ENCODE data around the gene CEP170B.

The CEP170B gene

DNA sequence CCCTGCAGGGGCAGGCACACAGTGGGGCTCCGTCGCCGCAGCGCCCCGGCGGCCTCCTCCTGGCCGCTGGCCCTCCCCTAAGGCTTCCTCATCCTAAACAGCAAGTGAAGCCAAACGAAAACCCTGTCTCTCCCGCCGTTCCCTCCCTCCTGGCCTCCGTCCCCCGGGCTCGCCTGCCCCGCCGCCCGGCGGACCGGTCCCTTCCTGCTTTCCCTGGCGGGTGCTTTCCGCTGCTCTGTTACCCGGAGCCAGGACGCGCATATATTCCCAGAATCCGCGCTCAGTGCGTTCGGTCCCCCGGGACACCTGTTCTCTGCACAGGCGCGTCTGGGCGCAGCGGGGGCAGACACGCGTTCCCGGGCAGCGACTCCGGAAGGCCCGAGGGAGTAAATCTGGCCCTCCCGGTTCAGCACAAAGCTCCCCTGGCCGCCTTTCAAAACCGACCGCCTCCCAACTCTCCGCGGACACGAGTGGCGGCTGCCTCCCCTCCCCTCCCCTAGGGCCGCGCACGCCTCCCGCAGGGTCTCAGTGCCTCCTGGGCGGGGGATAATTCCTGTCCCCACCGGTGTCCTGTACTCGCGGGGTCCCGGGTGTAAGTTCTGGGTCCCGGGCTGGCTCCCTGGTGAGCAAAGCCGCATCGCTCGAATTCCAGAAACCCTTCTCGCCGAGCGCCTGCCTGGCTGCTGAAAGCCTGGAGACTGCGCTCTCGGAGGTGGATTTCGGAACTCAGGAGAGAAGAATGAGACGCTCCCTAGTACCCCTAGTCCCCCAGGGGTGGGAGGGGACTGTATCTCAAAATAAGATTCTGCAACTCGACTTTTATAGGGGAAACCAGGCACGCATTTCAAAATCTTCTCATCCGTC is 21.4 kb upstream of the CEP170B start:
- no peak overlapping the region for H3K4me3 ChIP-seq (replicated peaks; ENCODE audit: insufficient read depth, low read length)
- no peak for TF ChIP-seq SPI1 (IDR thresholded peaks at IDR 0.05; ENCODE audit: borderline replicate concordance, low read depth)
- TF ChIP-seq GABPA (IDR thresholded peaks at IDR 0.05; ENCODE audit: low read depth) = no peak
- TF ChIP-seq POLR2AphosphoS5 (IDR thresholded peaks at IDR 0.05; ENCODE audit: low read depth) = no peak
- TF ChIP-seq, protein P1, sequence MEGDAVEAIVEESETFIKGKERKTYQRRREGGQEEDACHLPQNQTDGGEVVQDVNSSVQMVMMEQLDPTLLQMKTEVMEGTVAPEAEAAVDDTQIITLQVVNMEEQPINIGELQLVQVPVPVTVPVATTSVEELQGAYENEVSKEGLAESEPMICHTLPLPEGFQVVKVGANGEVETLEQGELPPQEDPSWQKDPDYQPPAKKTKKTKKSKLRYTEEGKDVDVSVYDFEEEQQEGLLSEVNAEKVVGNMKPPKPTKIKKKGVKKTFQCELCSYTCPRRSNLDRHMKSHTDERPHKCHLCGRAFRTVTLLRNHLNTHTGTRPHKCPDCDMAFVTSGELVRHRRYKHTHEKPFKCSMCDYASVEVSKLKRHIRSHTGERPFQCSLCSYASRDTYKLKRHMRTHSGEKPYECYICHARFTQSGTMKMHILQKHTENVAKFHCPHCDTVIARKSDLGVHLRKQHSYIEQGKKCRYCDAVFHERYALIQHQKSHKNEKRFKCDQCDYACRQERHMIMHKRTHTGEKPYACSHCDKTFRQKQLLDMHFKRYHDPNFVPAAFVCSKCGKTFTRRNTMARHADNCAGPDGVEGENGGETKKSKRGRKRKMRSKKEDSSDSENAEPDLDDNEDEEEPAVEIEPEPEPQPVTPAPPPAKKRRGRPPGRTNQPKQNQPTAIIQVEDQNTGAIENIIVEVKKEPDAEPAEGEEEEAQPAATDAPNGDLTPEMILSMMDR (IDR thresholded peaks at IDR 0.05; ENCODE audit: insufficient read depth, low read length) = no peak
- TF ChIP-seq, protein P2, sequence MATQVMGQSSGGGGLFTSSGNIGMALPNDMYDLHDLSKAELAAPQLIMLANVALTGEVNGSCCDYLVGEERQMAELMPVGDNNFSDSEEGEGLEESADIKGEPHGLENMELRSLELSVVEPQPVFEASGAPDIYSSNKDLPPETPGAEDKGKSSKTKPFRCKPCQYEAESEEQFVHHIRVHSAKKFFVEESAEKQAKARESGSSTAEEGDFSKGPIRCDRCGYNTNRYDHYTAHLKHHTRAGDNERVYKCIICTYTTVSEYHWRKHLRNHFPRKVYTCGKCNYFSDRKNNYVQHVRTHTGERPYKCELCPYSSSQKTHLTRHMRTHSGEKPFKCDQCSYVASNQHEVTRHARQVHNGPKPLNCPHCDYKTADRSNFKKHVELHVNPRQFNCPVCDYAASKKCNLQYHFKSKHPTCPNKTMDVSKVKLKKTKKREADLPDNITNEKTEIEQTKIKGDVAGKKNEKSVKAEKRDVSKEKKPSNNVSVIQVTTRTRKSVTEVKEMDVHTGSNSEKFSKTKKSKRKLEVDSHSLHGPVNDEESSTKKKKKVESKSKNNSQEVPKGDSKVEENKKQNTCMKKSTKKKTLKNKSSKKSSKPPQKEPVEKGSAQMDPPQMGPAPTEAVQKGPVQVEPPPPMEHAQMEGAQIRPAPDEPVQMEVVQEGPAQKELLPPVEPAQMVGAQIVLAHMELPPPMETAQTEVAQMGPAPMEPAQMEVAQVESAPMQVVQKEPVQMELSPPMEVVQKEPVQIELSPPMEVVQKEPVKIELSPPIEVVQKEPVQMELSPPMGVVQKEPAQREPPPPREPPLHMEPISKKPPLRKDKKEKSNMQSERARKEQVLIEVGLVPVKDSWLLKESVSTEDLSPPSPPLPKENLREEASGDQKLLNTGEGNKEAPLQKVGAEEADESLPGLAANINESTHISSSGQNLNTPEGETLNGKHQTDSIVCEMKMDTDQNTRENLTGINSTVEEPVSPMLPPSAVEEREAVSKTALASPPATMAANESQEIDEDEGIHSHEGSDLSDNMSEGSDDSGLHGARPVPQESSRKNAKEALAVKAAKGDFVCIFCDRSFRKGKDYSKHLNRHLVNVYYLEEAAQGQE (IDR thresholded peaks at IDR 0.05; ENCODE audit: insufficient replicate concordance, low read depth) = no peak
- H3K27me3 ChIP-seq (ENCODE audit: insufficient read depth, poor library complexity, severe bottlenecking) = peaks cover 36% of the 10 kb centered on the region
- DNase-seq (ENCODE audit: low read depth in 1 of 2, low spot score in 1 of 2) = no peak
- H3K27ac ChIP-seq (replicated peaks) = no peak overlapping the region

DNA sequence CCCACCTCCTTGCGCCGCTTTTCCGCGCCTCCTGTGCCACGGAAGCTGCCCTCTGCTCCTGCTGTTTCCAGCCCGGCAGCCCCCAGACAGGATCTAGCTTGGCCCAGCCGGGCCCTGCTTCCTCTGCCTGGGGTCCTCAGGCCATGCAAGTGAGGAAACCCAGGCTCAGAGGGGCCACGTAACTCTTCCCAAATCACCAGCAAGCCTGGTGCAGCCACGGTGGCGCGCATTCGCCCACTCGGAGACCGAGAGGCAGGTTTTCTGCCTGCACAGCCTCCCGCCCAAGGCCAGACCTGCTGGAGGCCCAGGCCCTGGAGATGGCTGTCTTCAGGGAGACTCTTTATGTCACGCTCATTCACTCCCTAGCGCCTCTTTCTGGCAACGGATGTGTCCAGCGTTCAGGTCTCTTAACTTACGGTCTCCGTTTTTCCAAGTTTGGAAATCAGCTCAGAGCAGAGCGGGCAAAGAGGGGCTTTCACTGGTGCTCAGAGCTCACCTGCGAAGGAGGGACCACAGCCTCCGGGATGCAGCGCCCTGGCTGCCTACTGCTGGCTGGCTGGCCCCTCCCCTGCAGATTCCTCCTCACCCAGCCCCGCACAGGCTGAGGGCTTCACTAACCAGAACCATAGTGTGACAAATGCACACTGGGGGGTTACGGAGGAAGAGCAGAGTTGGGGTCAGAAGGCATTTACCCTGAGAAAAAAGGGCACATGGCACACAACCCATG is 20.6 kb upstream of the CEP170B start:
- Histone ChIP-seq H3K4me3 (replicated peaks; ENCODE audit: insufficient read depth, low read length) (no peak overlapping the region), H3K27ac (replicated peaks) (no peak overlapping the region), H3K27me3 (ENCODE audit: insufficient read depth, poor library complexity, severe bottlenecking) (peaks cover 36% of the 10 kb centered on the region)
- no peak for DNase-seq (ENCODE audit: low read depth in 1 of 2, low spot score in 1 of 2)
- TF ChIP-seq, protein P2 (IDR thresholded peaks at IDR 0.05; ENCODE audit: insufficient replicate concordance, low read depth) = no peak

DNA sequence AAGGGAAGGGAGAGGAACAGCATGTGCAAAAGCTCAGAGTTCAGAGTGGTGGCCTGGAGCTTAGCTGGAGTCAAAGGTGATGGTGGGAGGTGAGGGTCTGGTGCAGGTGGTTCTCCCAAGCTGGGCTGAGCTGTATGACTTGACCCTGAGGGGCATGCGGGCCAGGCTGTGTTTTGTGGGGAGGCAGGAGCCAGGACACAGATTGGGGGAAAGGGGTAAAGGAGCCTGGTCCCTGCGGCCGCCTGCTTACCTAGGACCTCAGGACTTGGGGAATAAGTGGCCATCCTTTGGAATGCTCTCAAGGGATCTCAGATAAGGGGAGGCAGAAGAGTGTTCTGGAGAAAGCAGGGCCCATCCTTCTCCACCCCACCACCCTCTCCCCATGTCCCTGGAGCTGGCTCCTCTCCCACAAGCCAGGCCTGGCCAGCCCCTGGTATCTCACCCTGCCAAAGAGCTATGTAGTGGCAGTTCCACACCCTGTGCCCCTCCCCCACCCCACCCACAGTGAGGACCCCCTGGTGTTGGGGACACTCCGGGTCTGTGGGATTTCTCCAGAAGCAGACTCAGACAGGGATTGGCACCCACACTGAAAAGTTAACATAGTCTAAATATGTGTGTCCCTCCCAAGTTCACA is 19.9 kb upstream of the CEP170B start:
- Histone ChIP-seq H3K4me3 (replicated peaks; ENCODE audit: insufficient read depth, low read length) (no peak overlapping the region), H3K27ac (replicated peaks) (no peak overlapping the region), H3K27me3 (ENCODE audit: insufficient read depth, poor library complexity, severe bottlenecking) (peaks cover 36% of the 10 kb centered on the region)
- DNase-seq (ENCODE audit: low read depth in 1 of 2, low spot score in 1 of 2) = no peak
- TF ChIP-seq SPI1 (IDR thresholded peaks at IDR 0.05; ENCODE audit: borderline replicate concordance, low read depth) (no peak), POLR2AphosphoS5 (IDR thresholded peaks at IDR 0.05; ENCODE audit: low read depth) (no peak), GABPA (IDR thresholded peaks at IDR 0.05; ENCODE audit: low read depth) (no peak)
- TF ChIP-seq, protein P2 (IDR thresholded peaks at IDR 0.05; ENCODE audit: insufficient replicate concordance, low read depth) = no peak
- TF ChIP-seq, protein P1 (IDR thresholded peaks at IDR 0.05; ENCODE audit: insufficient read depth, low read length) = no peak
